ENCODE data around the gene OR8B8.

GRCh38 chr11:124424384-124424921 lies 21.0 kb downstream of the OR8B8 start, which contains the start of gene OR8B4:
- no peak for TF ChIP-seq POLR2AphosphoS5 (IDR thresholded peaks at IDR 0.05; ENCODE audit: low read depth, low read length)
- no peak for TF ChIP-seq POLR2A (IDR thresholded peaks at IDR 0.05; ENCODE audit: low read depth, low read length)

Measured in GM12891 (cell line).